SK-N-SH (cell line): ENCODE data around the gene ELOA2.

Experiments
- EP300 ChIP-seq, 2 experiments: IDR thresholded peaks; 2 replicates each; pipeline versions ENCODE4 v1.4.0 to v1.6.1; 2012; ENCODE audit warnings: borderline replicate concordance in 1 of 2, low read depth in 1 of 2, low read length in 1 of 2
- EZH2phosphoT487 ChIP-seq: fragments of 200-600 bp; sonication (generic); IDR thresholded peaks from 2 replicates; pipeline ENCODE4 v1.6.1; 2017; ENCODE audit warnings: low read depth, mixed run types, mild to moderate bottlenecking, antibody characterized with exemption, moderate library complexity, borderline replicate concordance
- GABPA ChIP-seq: IDR thresholded peaks from 2 replicates; pipeline ENCODE4 v1.4.0; 2012; ENCODE audit warnings: low read depth, mild to moderate bottlenecking
- MXI1 ChIP-seq: IDR thresholded peaks from 2 replicates; pipeline ENCODE4 v1.6.1; 2012; ENCODE audit warnings: mild to moderate bottlenecking, low read depth, low read length, improper control_type of control experiment
- POLR2AphosphoS5 ChIP-seq: IDR thresholded peaks from 2 replicates; pipeline ENCODE4 v1.6.1; 2012; ENCODE audit warnings: low read depth, low read length
- RCOR1 ChIP-seq: fragments of 150-350 bp; IDR thresholded peaks from 2 replicates; pipeline ENCODE4 v1.6.1; 2017; ENCODE audit warnings: antibody characterized with exemption, low read length
- SIN3A ChIP-seq: IDR thresholded peaks from 2 replicates; pipeline ENCODE4 v1.6.1; 2012; ENCODE audit warnings: low read depth, mild to moderate bottlenecking, low read length, moderate library complexity, borderline replicate concordance
- TAF1 ChIP-seq: IDR thresholded peaks from 2 replicates; pipeline ENCODE4 v1.6.1; 2012; ENCODE audit warnings: low read depth, mild to moderate bottlenecking, low read length, moderate library complexity, borderline replicate concordance
- TEAD4 ChIP-seq: IDR thresholded peaks from 2 replicates; pipeline ENCODE4 v1.4.0; 2012; ENCODE audit warnings: mild to moderate bottlenecking, borderline replicate concordance; ENCODE audit not compliant: insufficient read depth
- YY1 ChIP-seq: IDR thresholded peaks from 2 replicates; pipeline ENCODE4 v1.4.0; 2012; ENCODE audit warnings: low read depth, mild to moderate bottlenecking
- TF ChIP-seq, protein P1 (sequence below): fragments of 200-600 bp; sonication (generic); IDR thresholded peaks from 2 replicates; pipeline ENCODE4 v1.6.1; 2017; ENCODE audit warnings: antibody characterized with exemption, mild to moderate bottlenecking, moderate library complexity
- TF ChIP-seq, protein P2 (sequence below): IDR thresholded peaks from 2 replicates; pipeline ENCODE4 v1.6.1; 2012; ENCODE audit warnings: mild to moderate bottlenecking, low read depth, low read length, moderate library complexity
- TF ChIP-seq, protein P3 (sequence below): IDR thresholded peaks from 2 replicates; pipeline ENCODE4 v1.4.0; 2012; ENCODE audit warnings: low read depth, borderline replicate concordance
- TF ChIP-seq, protein P4 (sequence below): IDR thresholded peaks from 2 replicates; pipeline ENCODE4 v1.4.0; 2012; ENCODE audit warnings: low read depth

DNA sequence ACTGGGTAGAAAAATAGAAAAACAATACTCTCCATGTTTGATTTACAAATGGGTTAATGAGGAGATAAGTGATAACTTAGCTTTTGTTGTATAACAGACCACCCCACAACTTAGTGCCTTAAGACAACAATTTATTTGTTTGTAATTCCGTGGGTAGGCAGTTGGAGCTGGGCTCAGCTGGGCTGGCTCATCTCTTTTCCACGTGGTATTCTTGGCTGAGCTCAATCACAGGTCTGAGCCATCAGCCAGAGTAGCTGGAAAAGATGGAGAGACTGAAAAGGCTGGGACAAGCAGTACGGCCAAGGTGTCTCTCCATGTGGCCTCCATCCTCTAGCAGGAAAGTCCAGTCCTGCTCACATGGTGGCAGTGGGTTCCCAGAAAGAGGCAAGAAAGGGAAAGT lies 32.2 kb upstream of the ELOA2 start:
- TF ChIP-seq SIN3A (no peak), MXI1 (no peak), POLR2AphosphoS5 (no peak), RCOR1 (no peak), GABPA (no peak), TEAD4 (no peak), EZH2phosphoT487 (no peak), TAF1 (no peak), YY1 (no peak), EP300 (IDR thresholded peaks at IDR 0.05; ENCODE audit: borderline replicate concordance in 1 of 2, low read depth in 1 of 2, low read length in 1 of 2) (no peak)
- TF ChIP-seq, protein P1, sequence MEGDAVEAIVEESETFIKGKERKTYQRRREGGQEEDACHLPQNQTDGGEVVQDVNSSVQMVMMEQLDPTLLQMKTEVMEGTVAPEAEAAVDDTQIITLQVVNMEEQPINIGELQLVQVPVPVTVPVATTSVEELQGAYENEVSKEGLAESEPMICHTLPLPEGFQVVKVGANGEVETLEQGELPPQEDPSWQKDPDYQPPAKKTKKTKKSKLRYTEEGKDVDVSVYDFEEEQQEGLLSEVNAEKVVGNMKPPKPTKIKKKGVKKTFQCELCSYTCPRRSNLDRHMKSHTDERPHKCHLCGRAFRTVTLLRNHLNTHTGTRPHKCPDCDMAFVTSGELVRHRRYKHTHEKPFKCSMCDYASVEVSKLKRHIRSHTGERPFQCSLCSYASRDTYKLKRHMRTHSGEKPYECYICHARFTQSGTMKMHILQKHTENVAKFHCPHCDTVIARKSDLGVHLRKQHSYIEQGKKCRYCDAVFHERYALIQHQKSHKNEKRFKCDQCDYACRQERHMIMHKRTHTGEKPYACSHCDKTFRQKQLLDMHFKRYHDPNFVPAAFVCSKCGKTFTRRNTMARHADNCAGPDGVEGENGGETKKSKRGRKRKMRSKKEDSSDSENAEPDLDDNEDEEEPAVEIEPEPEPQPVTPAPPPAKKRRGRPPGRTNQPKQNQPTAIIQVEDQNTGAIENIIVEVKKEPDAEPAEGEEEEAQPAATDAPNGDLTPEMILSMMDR: no peak
- TF ChIP-seq, protein P2, sequence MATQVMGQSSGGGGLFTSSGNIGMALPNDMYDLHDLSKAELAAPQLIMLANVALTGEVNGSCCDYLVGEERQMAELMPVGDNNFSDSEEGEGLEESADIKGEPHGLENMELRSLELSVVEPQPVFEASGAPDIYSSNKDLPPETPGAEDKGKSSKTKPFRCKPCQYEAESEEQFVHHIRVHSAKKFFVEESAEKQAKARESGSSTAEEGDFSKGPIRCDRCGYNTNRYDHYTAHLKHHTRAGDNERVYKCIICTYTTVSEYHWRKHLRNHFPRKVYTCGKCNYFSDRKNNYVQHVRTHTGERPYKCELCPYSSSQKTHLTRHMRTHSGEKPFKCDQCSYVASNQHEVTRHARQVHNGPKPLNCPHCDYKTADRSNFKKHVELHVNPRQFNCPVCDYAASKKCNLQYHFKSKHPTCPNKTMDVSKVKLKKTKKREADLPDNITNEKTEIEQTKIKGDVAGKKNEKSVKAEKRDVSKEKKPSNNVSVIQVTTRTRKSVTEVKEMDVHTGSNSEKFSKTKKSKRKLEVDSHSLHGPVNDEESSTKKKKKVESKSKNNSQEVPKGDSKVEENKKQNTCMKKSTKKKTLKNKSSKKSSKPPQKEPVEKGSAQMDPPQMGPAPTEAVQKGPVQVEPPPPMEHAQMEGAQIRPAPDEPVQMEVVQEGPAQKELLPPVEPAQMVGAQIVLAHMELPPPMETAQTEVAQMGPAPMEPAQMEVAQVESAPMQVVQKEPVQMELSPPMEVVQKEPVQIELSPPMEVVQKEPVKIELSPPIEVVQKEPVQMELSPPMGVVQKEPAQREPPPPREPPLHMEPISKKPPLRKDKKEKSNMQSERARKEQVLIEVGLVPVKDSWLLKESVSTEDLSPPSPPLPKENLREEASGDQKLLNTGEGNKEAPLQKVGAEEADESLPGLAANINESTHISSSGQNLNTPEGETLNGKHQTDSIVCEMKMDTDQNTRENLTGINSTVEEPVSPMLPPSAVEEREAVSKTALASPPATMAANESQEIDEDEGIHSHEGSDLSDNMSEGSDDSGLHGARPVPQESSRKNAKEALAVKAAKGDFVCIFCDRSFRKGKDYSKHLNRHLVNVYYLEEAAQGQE: no peak
- TF ChIP-seq, protein P3, sequence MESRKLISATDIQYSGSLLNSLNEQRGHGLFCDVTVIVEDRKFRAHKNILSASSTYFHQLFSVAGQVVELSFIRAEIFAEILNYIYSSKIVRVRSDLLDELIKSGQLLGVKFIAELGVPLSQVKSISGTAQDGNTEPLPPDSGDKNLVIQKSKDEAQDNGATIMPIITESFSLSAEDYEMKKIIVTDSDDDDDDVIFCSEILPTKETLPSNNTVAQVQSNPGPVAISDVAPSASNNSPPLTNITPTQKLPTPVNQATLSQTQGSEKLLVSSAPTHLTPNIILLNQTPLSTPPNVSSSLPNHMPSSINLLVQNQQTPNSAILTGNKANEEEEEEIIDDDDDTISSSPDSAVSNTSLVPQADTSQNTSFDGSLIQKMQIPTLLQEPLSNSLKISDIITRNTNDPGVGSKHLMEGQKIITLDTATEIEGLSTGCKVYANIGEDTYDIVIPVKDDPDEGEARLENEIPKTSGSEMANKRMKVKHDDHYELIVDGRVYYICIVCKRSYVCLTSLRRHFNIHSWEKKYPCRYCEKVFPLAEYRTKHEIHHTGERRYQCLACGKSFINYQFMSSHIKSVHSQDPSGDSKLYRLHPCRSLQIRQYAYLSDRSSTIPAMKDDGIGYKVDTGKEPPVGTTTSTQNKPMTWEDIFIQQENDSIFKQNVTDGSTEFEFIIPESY: no peak
- TF ChIP-seq, protein P4, sequence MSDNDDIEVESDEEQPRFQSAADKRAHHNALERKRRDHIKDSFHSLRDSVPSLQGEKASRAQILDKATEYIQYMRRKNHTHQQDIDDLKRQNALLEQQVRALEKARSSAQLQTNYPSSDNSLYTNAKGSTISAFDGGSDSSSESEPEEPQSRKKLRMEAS: no peak
